GM12892 (cell line): ENCODE data around the gene PLCL1.

Experiments
- POLR2A ChIP-seq: IDR thresholded peaks from 2 replicates; pipeline ENCODE4 v1.6.1; 2011; ENCODE audit warnings: low read depth, low read length, control low read depth
- POLR2AphosphoS5 ChIP-seq: IDR thresholded peaks from 2 replicates; pipeline ENCODE4 v1.6.1; 2011; ENCODE audit warnings: low read depth, low read length, control low read depth

DNA sequence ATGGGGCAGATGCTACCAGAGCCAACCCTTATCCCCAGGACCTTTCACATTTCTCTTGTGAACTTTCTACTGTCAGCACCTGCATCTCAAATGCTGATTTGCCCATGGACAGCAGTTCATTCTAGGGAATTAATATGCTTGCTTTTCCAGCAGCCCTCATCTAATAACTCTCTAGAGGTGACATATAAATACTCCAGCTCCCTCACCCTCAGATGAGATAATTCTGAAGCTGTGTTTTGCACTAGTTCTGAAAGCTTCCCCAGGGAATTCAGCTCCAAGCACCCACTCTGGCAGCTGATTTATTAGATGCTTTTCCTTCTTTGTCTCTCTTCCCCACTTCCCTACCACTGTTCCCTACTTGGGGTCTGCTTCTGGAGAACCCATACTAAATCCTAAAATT lies 62.1 kb downstream of the PLCL1 start:
- TF ChIP-seq POLR2AphosphoS5 (no peak), POLR2A (no peak)
